ENCODE results near the gene USPL1. TPM values are rescaled to one million over a fixed set of nuclear protein-coding genes. Genes with fewer than 3 reads are reported as not detected.

Gene USPL1
- total RNA-seq, 4 donors from 2014 or later: 16.5 to 31.6 (median 22.1) TPM

DNA sequence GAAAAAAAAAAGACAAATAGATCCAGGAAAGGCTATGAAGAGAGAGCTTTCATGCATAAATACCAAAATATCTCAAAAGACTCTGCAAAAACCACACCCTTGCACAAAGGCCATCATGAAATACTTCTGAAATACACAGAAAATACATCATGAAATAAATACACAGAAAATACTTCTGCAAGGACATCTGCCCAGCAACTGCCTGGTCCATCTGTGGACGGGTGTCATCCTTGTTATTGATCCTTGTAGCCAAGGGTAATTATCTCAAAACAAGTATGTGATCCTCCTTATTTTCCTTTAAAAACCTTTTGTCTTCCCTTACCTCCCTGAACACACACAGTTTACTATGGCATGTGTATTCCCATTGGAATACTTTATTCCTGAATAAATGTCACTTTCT lies 6.9 kb downstream of the USPL1 start:
- no peaks in the 10 kb centered on the region for H3K9me3 ChIP-seq
- H3K27me3 ChIP-seq: no peaks in the 10 kb centered on the region
- H3K27ac ChIP-seq: no peak overlapping the region
- 74 to 90% methylated on average over 1 of the region's 1 CpG for WGBS, 2 donors
- H3K4me1 ChIP-seq: peaks cover 0 to 46% (median 8%) of the 10 kb centered on the region in 4 donors
- no peak overlapping the region for H3K4me3 ChIP-seq
- H3K36me3 ChIP-seq: peaks cover 0 to 46% (median 0%) of the 10 kb centered on the region in 3 donors
- DNase-seq (ENCODE audit: low spot score in 2 of 2): no peak
- TF ChIP-seq EP300 (IDR thresholded peaks at IDR 0.05) (no peak), POLR2A (IDR thresholded peaks at IDR 0.05) (no peak)
- TF ChIP-seq, protein P1, sequence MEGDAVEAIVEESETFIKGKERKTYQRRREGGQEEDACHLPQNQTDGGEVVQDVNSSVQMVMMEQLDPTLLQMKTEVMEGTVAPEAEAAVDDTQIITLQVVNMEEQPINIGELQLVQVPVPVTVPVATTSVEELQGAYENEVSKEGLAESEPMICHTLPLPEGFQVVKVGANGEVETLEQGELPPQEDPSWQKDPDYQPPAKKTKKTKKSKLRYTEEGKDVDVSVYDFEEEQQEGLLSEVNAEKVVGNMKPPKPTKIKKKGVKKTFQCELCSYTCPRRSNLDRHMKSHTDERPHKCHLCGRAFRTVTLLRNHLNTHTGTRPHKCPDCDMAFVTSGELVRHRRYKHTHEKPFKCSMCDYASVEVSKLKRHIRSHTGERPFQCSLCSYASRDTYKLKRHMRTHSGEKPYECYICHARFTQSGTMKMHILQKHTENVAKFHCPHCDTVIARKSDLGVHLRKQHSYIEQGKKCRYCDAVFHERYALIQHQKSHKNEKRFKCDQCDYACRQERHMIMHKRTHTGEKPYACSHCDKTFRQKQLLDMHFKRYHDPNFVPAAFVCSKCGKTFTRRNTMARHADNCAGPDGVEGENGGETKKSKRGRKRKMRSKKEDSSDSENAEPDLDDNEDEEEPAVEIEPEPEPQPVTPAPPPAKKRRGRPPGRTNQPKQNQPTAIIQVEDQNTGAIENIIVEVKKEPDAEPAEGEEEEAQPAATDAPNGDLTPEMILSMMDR (IDR thresholded peaks at IDR 0.05): no peak

DNA sequence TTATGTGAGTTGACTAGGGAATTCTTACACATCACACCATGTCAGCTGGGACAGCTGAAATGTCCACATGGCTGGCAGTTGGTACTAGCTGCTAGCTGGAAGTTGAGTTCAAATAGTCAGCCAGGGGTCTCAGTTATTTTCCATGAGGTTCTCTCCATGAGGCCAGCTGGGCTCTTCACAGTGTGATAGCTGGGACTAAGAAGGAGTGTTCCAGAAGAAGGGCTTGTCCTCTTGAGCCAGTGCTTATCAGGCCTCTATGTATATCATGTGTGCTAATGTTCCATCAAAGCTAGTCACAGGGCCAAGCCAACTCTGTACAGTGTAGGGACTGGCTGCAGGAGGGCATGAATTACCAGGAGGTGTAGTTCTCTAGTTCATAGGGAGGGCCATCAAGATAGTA lies 11.8 kb downstream of the USPL1 start:
- no peak for DNase-seq (ENCODE audit: low spot score in 2 of 2)
- no peak overlapping the region for H3K27ac ChIP-seq
- H3K27me3 ChIP-seq: no peaks in the 10 kb centered on the region
- TF ChIP-seq, protein P1 (IDR thresholded peaks at IDR 0.05): no peak
- TF ChIP-seq POLR2A (IDR thresholded peaks at IDR 0.05) (no peak), EP300 (IDR thresholded peaks at IDR 0.05) (no peak)
- no peak overlapping the region for H3K4me3 ChIP-seq
- peaks cover 0 to 20% (median 0%) of the 10 kb centered on the region in 4 donors for H3K4me1 ChIP-seq
- H3K36me3 ChIP-seq: peaks cover 0 to 68% (median 10%) of the 10 kb centered on the region in 3 donors
- H3K9me3 ChIP-seq: no peaks in the 10 kb centered on the region

GRCh38 chr13:30633861-30634260 lies 16.1 kb downstream of the USPL1 start:
- H3K36me3 ChIP-seq: peaks cover 0 to 51% (median 11%) of the 10 kb centered on the region in 3 donors
- 93 to 94% methylated on average over 4 of the region's 4 CpGs for WGBS, 2 donors

GRCh38 chr13:30634838-30635237 lies 17.1 kb downstream of the USPL1 start:
- H3K4me3 ChIP-seq: no peak overlapping the region
- no peak for DNase-seq (ENCODE audit: low spot score in 2 of 2)
- H3K4me1 ChIP-seq: peaks cover 0 to 47% (median 12%) of the 10 kb centered on the region in 4 donors
- H3K36me3 ChIP-seq: peaks cover 0 to 41% (median 11%) of the 10 kb centered on the region in 3 donors
- no peak for TF ChIP-seq POLR2A (IDR thresholded peaks at IDR 0.05)
- TF ChIP-seq, protein P1 (IDR thresholded peaks at IDR 0.05): no peak
- no peak for TF ChIP-seq EP300 (IDR thresholded peaks at IDR 0.05)
- H3K27me3 ChIP-seq: no peaks in the 10 kb centered on the region
- H3K27ac ChIP-seq: no peak overlapping the region
- no peaks in the 10 kb centered on the region for H3K9me3 ChIP-seq
- 84 to 95% methylated on average over 3 of the region's 3 CpGs for WGBS, 2 donors

More at GRCh38 chr13:30633861-30634260, 16.1 kb downstream of the USPL1 start:
- Histone ChIP-seq H3K4me3 (no peak overlapping the region), H3K27ac (no peak overlapping the region), H3K9me3 (no peaks in the 10 kb centered on the region), H3K4me1 (peaks cover 0 to 51% (median 10%) of the 10 kb centered on the region in 4 donors), H3K27me3 (no peaks in the 10 kb centered on the region)
- no peak for DNase-seq (ENCODE audit: low spot score in 2 of 2)
- TF ChIP-seq POLR2A (IDR thresholded peaks at IDR 0.05) (no peak), EP300 (IDR thresholded peaks at IDR 0.05) (no peak)
- TF ChIP-seq, protein P1 (IDR thresholded peaks at IDR 0.05): no peak

GRCh38 chr13:30638301-30638700 lies 20.6 kb downstream of the USPL1 start:
- DNase-seq (ENCODE audit: low spot score in 2 of 2): no peak
- Histone ChIP-seq H3K9me3 (no peaks in the 10 kb centered on the region), H3K27ac (no peak overlapping the region), H3K27me3 (no peaks in the 10 kb centered on the region), H3K4me1 (peaks cover 0 to 44% (median 12%) of the 10 kb centered on the region in 4 donors), H3K36me3 (peaks cover 0 to 30% (median 10%) of the 10 kb centered on the region in 3 donors), H3K4me3 (no peak overlapping the region)
- 38 to 39% methylated on average over 4 of the region's 4 CpGs for WGBS, 2 donors
- TF ChIP-seq, protein P1 (IDR thresholded peaks at IDR 0.05): no peak
- TF ChIP-seq EP300 (IDR thresholded peaks at IDR 0.05) (no peak), POLR2A (IDR thresholded peaks at IDR 0.05) (no peak)

All from tibial nerve (tissue), 4 donors.